GM19455 (cell line): ENCODE results near the gene DIP2B.

Experiments used
- ATAC-seq: cut with Tn5 transposase; IDR thresholded peaks from one replicate; pipeline ENCODE4 v1.9.1; 2021; ENCODE audit not compliant: unreplicated experiment

DIP2B gene

DNA sequence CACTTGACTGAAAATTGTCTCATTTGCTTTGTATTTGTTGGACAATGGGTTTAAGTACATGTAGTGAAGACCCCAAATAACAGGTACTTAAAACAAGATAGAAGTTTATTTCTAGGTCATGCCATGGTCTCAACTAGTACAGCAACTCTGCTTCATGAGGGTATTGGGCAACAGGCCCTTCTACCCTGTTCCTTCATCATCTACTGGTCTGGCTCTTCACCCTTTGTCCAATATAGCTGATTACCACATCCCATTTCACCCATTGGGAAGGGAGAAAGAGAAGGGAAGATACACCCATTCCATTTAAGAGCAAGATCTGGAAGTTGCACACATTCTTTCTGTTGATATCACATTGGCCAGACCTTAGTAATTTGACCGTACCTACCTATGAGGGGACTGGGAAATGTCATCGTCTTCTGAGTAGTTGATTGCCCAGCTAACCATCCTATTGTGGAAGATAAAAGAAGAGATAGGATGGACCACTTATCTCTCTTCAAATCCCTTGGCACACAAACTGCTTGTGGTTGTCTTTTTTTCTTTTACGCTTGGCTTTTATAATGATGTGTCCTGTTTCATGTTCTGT is 104.6 kb downstream of the DIP2B start:
- ATAC-seq: no peak

DNA sequence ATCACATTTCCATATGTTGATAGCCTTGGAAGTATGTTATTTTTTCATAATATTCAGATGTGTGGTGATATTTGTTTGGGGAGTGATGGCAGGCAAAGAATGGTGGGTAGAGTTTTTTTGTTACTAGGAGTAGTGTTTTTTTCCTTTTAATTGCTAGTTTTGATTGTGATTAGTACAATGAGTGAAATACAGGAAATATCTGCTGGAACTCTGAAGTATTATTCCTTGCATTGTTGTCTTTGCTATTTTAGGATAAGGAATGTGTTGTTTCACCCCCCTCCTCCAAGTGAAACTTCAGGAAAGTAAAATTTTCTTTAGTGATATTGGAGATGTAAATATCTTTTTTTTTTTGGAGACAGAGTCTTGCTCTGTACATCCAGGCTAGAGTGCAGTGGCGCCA is 105.4 kb downstream of the DIP2B start:
- no peak for ATAC-seq

DNA sequence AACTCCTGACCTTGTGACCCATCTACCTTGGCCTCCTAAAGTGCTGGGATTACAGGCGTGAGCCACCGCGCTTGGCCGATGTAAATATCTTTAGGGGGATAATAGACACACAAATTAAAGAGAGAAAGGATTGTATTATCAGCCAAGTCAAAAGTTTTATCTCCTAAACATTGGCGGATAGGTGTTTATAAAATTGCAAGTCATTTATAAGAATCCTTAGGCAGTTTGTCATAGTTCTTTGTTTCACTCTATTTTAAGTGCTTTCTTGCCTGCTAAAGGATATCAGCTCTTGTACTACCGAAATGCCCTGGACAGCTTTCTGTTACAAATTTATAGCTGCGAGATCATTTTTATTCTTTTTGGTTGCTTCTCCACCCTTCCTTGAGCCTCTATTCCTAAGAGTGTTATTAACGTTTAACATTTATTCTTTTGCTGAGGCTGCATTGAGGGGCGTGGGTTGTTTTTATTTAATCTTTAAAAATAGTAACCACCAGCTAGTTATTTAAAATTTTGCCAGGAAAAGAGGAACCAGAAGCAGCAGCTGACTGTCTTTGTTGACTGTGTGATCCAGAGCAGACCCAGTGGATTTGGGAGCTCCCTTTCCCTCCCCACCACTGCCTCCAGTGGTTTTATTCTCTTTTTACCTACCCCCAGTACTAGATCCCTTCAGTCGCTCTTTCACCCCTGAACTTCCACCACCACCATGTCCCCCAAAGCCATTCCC is 106.4 kb downstream of the DIP2B start:
- ATAC-seq: no peak

DNA sequence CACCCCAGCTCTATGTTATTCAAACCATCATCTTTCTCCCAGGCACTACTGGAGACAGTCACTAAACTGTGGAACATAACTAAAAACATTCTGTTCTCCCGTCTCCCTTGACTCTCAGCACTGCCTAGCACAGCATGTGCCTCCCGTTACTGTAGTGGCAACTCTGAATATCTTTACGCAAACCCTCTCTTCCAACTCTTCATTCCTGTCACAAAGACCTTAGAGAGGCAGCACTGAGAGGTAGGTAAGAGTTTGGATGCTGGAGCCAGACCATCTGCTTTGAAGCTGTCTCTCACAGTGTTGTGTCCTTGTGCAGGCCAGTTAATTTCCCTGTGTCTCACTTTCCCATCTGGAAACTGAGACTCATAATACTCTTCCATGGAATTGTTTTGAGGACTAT is 108.1 kb downstream of the DIP2B start:
- ATAC-seq: no peak

DNA sequence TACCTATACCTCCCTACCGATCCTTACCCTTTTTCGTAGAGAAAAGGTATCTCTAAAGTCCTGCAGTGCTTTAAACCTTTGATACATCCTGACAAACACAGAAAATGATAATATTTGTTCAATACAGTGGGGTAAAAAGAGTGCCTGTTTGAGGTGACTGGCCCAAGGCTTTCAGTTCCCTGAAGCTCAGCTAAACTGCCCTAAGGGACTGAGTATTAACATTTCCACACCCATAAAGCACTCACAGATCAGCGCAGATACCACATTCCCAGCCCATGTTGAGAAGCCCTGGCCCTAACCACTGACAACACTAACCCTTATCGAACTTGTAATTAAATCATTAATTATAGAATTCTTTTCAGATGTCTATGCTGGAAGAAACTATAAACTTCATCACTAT is 108.7 kb downstream of the DIP2B start:
- ATAC-seq: no peak

DNA sequence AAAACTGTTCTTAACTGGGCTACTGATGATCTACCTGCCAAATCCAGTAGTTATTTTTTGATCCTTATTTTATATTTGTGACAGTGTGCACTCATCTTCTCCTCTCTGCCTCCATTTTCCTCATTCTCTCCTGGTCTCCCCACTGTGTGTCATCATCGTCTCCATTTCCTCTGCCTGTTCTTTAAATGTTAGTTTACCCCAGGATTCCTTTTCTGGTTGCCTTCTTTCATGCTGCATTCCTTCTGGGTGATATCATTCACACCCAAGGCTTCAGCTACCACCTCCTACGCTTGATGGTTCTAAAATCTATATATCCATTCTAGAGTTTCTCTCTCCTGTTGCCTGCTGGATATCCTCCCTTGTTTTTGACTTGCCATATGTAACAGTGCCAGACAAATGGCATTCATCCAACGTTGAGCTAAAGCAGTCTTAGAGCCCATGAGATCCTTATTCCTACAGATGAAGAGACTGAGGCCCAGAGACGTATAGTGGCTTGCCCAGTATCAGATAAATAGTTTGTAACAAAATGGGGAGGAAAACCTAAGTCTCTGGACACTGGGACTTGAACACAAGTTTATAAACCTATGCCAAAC is 109.5 kb downstream of the DIP2B start:
- ATAC-seq: no peak

DNA sequence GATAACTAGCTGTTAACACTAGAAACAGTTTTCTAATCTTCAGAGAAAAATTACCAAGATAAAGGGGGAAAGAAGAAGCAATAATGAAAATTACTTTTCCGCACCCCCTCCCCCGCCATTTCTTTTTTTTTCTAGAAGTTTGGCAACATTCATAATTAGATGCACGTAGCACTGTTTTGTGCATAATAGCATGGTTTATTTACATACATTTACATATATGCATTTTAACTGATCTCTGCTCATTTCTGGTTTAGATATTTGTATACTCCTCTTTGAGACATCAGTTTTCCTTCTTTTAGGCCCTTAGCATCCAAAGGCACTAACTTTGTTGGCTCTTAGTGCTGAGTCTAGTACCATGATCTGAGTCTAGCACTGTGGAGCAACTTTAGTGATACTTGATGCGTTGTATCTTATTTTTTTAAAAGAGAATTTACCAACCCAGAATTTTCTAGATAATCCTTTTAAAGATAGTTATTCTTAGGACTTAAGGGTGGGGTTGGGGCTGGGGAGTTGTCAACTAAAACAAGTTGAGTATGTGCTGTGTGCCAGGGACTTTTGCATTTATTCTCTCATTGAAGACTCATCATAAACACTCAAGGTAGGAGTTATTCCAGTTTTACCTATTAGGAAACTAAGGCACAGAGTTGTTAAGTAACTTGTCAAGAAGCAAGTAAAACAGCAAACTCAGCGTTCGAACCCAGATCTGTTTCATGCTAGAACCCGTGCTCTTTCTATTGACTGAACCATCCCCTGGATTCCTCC is 110.5 kb downstream of the DIP2B start:
- no peak for ATAC-seq

DNA sequence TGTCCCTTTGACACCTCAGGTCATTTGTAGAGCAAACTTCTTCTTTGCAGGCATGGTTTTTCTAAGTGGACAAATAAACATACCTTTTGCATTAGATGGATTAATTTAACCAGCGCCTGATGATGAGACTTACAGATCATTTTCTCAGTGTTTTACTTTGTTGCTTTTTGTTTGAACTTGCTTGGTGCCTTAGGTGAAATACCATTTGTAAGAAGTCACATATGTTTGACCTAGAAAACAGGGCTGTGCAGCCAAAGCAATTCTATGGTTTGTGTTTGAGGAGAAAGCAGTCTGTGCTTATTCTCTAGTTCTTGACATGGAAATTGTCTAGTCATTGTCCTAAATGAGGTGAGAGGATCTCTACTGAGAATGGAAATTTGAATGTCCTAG is 111.1 kb downstream of the DIP2B start:
- no peak for ATAC-seq

DNA sequence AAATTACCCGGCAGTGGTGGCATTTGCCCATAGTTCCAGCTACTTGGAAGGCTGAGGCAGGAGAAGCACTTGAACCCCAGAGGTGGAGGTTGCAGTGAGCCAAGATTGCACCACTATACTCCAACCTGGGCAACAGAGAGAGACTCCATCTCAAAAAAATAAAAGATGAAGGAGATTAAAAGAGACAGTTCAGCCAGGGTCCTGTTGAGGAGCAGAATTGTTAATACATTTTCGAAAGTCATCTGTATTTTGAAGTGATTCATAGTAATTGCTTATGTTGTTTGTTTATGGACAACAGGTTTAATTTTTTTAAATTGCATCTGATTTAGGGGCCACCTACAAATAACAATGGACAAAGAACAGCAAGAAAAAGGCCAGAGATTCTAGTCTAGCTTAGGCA is 112.9 kb downstream of the DIP2B start:
- ATAC-seq: no peak

DNA sequence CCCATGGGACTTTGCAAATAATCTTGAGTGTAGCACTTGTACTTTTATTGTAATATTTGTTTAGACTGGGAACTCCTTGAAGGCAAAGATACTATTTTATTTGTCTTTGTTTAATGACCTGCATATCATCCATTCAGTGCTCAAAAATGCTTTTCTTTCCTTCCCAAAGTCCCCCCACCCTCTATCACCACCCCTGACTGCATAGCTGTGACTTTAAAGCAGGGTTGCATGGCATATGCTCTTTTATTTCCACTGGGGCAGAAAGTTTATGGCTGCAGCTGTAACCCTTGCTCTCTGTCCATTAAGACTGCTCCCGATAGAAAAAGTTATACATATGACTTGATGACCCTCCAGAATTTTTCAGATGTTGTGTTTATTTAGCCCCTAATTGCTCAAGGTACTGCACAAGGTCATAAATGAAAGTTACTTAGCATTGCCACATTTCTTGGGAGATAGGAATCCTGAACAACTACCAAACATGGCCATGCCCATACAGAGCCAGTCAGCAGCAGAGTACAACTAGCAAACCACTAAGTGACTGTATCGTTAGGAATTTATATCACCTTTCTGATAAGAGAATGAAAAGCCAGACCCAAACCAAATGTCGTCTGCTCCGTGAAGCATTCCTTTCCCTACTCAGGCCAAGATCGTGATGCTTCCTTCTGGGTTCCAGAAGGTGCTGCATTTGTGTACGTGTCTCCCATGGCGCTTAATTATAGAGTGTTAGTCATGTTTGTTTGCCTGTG is 114.3 kb downstream of the DIP2B start:
- no peak for ATAC-seq

DNA sequence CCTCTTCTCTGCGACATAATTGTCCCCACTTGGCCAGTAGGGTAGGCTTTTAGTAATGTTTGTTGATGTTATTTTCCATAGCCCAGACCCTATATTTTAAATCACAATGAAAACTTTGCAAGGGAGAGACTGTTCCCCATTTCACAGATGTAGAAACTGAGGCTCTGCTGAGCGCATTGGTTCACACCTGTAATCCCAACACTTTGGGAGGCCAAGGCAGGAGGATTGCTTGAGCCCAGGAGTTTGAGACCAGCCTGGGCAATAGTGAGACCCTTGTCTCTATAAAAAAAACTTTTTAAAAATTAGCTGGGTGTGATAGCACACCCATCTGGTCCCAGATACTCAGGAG is 114.8 kb downstream of the DIP2B start:
- no peak for ATAC-seq

DNA sequence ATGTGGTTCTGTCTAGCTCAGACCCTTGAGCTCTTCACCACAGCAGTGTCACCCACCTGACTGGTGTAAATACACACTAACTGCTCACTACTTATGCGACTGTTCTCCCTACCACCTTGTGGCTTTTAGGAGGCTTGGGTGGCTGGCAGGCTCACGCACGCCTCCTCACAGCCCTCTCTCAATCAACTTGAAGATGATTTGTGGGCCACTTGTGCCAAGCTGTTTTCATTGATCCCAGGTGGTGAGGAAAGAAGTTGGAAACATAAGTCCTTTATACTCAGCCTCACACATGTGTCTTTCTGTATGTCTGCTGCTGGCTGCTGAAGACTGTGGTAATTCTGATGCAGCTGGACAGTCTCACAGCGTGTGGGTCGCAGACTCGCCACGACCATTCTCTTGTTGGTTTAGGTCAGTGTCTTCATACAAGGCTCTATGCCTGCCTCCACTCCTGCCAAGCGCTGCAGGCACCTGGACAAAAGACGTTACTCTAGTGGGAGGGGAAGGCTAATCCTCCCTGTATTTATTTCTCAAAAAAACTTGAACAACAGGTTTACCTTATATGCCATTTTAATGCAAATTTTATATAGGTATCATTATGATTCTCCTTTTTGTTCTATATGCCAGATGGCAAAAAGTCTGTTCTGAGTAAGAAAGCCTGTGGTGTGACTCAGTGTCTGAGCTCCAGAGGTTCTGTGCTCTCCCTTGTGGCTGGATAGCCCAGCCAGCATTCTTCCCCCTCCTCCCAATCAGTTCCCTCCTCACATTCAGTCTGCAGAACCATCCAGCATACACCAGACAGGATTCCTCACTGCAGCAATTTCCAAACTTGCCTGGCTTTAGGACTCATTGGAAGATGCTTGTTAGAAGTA is 115.6 kb downstream of the DIP2B start:
- no peak for ATAC-seq

DNA sequence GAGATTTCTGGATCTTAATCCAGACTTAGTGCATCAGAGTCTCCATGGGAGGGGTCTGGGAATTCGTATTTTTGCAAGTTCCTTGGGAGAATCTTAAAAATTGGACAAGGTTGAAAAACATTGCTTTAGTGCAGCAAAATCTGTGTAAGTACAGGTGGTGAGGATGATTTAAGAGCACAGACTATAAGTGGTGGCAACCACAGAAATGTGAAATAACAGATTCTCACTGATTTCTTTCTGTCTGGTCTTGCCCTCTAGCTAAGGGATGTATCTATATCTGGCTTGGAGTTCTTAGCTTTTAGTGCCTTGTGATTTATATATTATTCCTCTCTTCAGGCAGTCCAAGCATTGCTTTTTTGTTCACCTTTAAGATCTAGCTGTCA is 116.2 kb downstream of the DIP2B start:
- no peak for ATAC-seq

DNA sequence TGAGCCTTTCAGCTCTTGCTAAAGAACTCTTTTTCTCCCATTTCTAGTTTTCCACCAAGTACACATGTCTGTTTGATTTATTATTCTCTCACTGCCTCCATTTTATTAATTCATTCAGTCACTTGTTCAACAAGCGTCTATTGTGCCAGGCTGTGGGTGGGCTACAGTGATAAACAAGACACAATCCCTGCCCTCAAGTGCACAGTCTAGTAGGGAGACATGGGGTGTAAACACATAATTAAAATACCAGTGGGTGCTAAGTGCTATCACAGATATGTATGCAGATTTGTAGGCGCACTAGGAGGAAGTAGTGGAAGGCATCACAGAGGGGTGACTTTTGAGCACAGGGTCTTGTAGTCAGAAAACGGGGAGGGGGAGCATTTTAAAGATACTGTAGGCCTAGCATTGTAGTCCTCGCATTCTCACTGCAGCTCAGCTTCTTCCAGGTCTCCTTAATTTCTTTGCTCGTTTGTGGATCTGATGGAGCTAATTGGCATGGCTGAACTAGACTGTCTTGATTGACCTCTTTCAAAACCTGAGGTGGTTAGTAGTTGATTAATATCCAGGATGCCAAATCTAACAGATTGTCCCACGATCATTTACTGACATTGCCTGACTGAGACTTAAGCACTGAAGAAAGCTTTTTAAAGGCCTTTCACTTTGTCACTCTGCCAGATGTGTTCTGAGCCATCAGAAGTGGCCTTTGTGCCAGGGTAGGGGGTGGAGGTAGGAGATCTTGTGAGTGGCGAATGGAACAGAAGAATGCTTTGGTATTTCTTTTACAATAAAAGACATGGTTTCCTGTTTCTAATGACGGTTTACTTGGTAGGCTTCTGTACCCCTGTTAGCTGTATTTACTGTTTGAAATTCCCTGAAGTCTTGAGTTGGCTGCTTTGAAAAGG is 116.9 kb downstream of the DIP2B start:
- ATAC-seq: no peak

DNA sequence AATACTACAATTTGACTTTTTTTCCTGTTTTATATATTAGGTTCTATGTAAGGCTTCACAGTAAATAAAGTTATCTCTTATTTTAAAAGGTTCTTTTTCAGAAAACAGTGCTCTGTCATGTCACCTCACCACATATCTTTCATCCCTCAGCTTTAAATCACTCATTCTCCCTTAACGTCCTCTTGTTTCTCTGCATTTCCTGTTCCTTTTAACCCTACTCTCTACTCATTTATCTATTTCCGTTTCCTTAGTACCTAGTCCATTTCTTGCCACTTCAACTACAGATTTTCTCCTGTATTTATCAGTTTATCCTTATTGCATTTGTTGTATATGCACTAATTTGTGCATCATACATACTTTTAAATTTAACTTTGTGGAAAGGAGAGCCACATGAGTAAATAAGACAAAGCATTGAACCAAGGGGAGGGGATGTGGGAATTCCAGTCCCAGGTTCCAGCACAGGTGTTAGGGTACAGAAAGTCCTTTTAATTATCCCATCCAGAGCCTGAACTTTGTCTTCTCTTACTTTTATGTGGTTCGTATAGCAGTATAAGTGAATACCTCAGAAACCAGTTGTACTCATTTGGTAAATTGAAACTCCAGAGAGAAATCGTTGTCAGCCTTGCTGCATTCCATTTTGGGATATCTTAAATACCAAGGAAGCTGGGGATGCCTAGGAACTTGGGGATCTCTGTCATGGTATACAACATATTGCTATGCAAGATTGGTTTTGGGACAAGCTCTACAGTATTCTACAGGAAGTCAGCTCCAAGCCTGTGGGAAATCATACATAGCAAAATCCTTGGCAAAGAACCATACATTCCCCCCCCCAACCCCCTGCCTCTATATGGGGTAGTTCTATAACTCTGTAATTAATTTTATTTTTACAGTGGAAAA is 120.5 kb downstream of the DIP2B start:
- no peak for ATAC-seq

DNA sequence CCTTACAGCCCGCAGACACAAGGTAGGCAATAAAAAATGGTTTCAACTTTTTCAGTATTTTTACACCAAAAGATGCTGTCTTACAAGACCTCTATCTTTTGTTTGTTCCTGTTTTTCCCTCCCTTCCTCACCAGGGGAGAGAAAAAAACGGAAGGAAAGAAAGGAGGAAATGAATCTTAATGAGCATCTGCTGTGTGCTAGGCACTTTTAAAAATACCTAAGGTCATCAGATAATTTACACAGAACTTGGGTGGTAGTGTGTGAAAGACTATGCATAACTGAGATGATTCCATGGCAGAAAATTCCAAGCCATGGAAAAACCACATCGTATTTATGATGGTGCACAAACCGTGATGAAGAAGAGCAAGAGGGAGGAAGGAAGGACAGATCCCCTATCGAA is 121.2 kb downstream of the DIP2B start:
- no peak for ATAC-seq

DNA sequence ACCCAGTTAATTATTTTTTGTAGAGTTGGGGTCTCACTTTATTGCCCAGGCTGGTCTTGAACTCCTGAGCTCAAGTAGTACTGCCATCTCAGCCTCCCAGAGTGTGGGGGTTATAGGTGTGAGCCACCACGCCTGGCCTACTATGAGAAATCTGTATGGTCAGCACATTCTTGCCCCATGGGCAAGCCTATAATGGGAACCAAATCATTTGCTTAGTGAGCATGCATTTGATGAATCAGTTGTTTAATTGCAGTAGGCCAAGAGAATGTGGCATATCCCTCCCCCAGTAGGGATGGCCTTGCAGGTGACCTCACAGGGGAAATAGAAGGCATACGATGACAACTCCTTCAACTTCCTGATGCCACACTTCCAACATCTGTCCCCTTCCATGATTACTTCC is 122.7 kb downstream of the DIP2B start:
- no peak for ATAC-seq

DNA sequence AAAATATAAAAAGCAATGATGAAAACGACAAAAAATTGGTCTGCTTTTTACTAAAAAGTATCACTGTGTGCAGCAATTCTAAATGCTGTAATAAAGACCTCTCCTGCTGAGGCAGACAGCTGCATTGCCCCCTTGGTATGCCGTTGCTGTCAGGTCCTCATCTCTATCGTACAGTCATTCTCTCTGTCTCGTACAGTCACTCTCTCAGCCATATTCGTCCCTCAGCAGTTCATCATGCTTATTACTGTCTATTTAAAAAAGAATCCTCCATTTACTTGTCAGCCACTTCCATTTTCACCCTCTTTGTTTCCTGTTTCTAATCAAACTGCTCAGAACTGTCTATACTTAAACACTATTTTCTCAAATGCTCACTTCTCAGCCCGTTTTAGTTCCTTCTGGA is 123.6 kb downstream of the DIP2B start:
- no peak for ATAC-seq
